GM12878 (cell line): ENCODE results near the gene SHISA3. TPM values are rescaled to one million over a fixed set of nuclear protein-coding genes. Genes with fewer than 3 reads are reported as not detected.

ENCODE experiments used
- ATAC-seq: fragments of 200-7000 bp; cut with Tn5 transposase; 3 replicates; pipeline ENCODE4 v1.9.1; 2020; ENCODE audit warnings: mild to moderate bottlenecking, moderate library complexity
- BruUV-seq: library from RNA; stranded (reverse); fragments of 400-500 nt; replicated peaks from 2 replicates; lab custom pipeline; 2021; lab: Mats Ljungman, UMichigan
- CTCF ChIA-PET: fragments of 300-600 bp; sonication (Branson Sonifier 250); formaldehyde crosslinking; extraction: SDS; loops from one replicate; lab custom pipeline; 2021; ENCODE audit warnings: inconsistent platforms; lab: Yijun Ruan, JAX
- POLR2A ChIA-PET: fragments of 350-600 bp; formaldehyde crosslinking; extraction: SDS; loops from one replicate; lab custom pipeline; 2021; ENCODE audit warnings: inconsistent platforms; lab: Charles Lee
- RAD21 ChIA-PET: fragments of 300-600 bp; sonication (Branson Sonifier 250); formaldehyde crosslinking; loops from one replicate; lab custom pipeline; 2023; ENCODE audit warnings: antibody characterized with exemption; ENCODE audit not compliant: unreplicated experiment; lab: Charles Lee
- SMC1A ChIA-PET: fragments of 300-600 bp; sonication (Branson Sonifier 250); formaldehyde crosslinking; loops from one replicate; lab custom pipeline; 2023; ENCODE audit not compliant: unreplicated experiment, uncharacterized antibody; lab: Charles Lee
- DNase-seq: peaks from one replicate; pipeline ENCODE4 v3.0.0-alpha.2; 2011; ENCODE audit warnings: low read depth, low spot score
- FAIRE-seq: peaks from 3 replicates; lab custom pipeline; 2011; peaks lifted over from hg19 to GRCh38; lab: Jason Lieb, UNC
- H2AFZ ChIP-seq: 2 replicates; pipeline ENCODE4 v1.6.0; 2011; ENCODE audit warnings: low read depth, low read length, control low read depth; ENCODE audit not compliant: control insufficient read depth
- H3K27ac ChIP-seq: 2 replicates; pipeline ENCODE4 v1.5.1; 2011; ENCODE audit warnings: control low read depth; ENCODE audit not compliant: control insufficient read depth, insufficient read depth
- H3K27me3 ChIP-seq, 2 experiments: replicated peaks in 1 of 2; 2 replicates each; pipeline versions ENCODE4 v1.6.0 to v1.6.1; 2011; ENCODE audit warnings: low read length in 1 of 2; ENCODE audit not compliant: control insufficient read depth in 2 of 2, insufficient read depth in 2 of 2
- H3K36me3 ChIP-seq, 2 experiments: 2 replicates each; pipeline ENCODE4 v1.5.1; 2011; ENCODE audit warnings: low read length in 1 of 2; ENCODE audit not compliant: control insufficient read depth in 2 of 2, insufficient read depth in 2 of 2
- H3K4me1 ChIP-seq: 2 replicates; pipeline ENCODE4 v1.6.1; 2011; ENCODE audit warnings: mild to moderate bottlenecking, low read length, moderate library complexity, mixed read lengths; ENCODE audit not compliant: control insufficient read depth, insufficient read depth
- H3K4me2 ChIP-seq: 2 replicates; pipeline ENCODE4 v1.6.0; 2011; ENCODE audit warnings: control low read depth; ENCODE audit not compliant: control insufficient read depth, insufficient read depth
- H3K4me3 ChIP-seq: fragments of 200-600 bp; sonication (generic); 2 replicates; pipeline ENCODE4 v1.5.1; 2016
- H3K79me2 ChIP-seq: 2 replicates; pipeline ENCODE4 v1.6.0; 2011; ENCODE audit warnings: low read length; ENCODE audit not compliant: control insufficient read depth, insufficient read depth
- H3K9ac ChIP-seq: 2 replicates; pipeline ENCODE4 v1.8.0; 2011; ENCODE audit warnings: low read length, control low read depth, mixed read lengths; ENCODE audit not compliant: control insufficient read depth, insufficient read depth
- H3K9me3 ChIP-seq: replicated peaks from 3 replicates; pipeline ENCODE4 v1.5.1; 2011; ENCODE audit warnings: mild to moderate bottlenecking, low read length; ENCODE audit not compliant: control insufficient read depth, insufficient read depth
- H4K20me1 ChIP-seq: 2 replicates; pipeline ENCODE4 v1.6.0; 2011; ENCODE audit not compliant: control insufficient read depth, insufficient read depth
- BMI1 ChIP-seq: fragments of 450-650 bp; IDR thresholded peaks from 2 replicates; pipeline ENCODE4 v1.6.1; 2016; ENCODE audit warnings: mild to moderate bottlenecking, moderate library complexity, borderline replicate concordance
- DPF2 ChIP-seq: fragments of 450-650 bp; IDR thresholded peaks from 2 replicates; pipeline ENCODE4 v1.6.1; 2017; ENCODE audit warnings: mild to moderate bottlenecking
- E4F1 ChIP-seq: fragments of 450-650 bp; IDR thresholded peaks from 2 replicates; pipeline ENCODE4 v1.6.1; 2018; ENCODE audit warnings: borderline replicate concordance, mild to moderate bottlenecking; ENCODE audit not compliant: partially characterized antibody
- FOS ChIP-seq: IDR thresholded peaks from 3 replicates; pipeline ENCODE4 v1.6.1; 2011; ENCODE audit warnings: borderline replicate concordance; ENCODE audit not compliant: insufficient read length; ENCODE audit errors: extremely low read depth
- HCFC1 ChIP-seq: fragments of 150-350 bp; IDR thresholded peaks from 2 replicates; pipeline ENCODE4 v1.6.1; 2014; ENCODE audit warnings: low read length
- MLLT1 ChIP-seq: fragments of 450-650 bp; IDR thresholded peaks from 2 replicates; pipeline ENCODE4 v1.6.1; 2016; ENCODE audit warnings: mild to moderate bottlenecking
- NFIC ChIP-seq: IDR thresholded peaks from 2 replicates; pipeline ENCODE4 v1.6.1; 2012; ENCODE audit warnings: low read depth, mild to moderate bottlenecking, inconsistent platforms, low read length, moderate library complexity
- NR2F1 ChIP-seq: fragments of 450-650 bp; conservative IDR thresholded peaks from 2 replicates; pipeline ENCODE4 v1.6.1; 2017; ENCODE audit warnings: mild to moderate bottlenecking
- PAX8 ChIP-seq: fragments of 450-650 bp; IDR thresholded peaks from 2 replicates; pipeline ENCODE4 v1.6.1; 2017; ENCODE audit warnings: mild to moderate bottlenecking, moderate library complexity
- PML ChIP-seq: IDR thresholded peaks from 2 replicates; pipeline ENCODE4 v1.6.1; 2012; ENCODE audit warnings: low read length, inconsistent platforms
- SIX5 ChIP-seq: IDR thresholded peaks from 2 replicates; pipeline ENCODE4 v1.6.1; 2011; ENCODE audit warnings: mild to moderate bottlenecking, low read depth, low read length, moderate library complexity; ENCODE audit not compliant: severe bottlenecking
- SPI1 ChIP-seq: IDR thresholded peaks from 2 replicates; pipeline ENCODE4 v1.6.1; 2011; ENCODE audit warnings: low read depth, mild to moderate bottlenecking, low read length, moderate library complexity, borderline replicate concordance; ENCODE audit not compliant: insufficient read depth
- SREBF1 ChIP-seq: IDR thresholded peaks from 2 replicates; pipeline ENCODE4 v1.6.1; 2012; ENCODE audit warnings: mild to moderate bottlenecking, low read length
- SREBF2 ChIP-seq: IDR thresholded peaks from 2 replicates; pipeline ENCODE4 v1.6.1; 2012; ENCODE audit warnings: mild to moderate bottlenecking, low read length
- STAT1 ChIP-seq: fragments of 450-650 bp; conservative IDR thresholded peaks from 2 replicates; pipeline ENCODE4 v1.6.1; 2014; ENCODE audit warnings: antibody characterized with exemption, mild to moderate bottlenecking
- ZBTB11 ChIP-seq: fragments of 450-650 bp; formaldehyde crosslinking; IDR thresholded peaks from 2 replicates; pipeline ENCODE4 v1.5.0; 2022; ENCODE audit warnings: mild to moderate bottlenecking, missing genetic modification characterization
- WGBS: methylation state at CpG from one replicate; pipeline ENCODE4 v1.1.6; 2016; ENCODE audit warnings: low lambda C conversion rate; ENCODE audit not compliant: insufficient replicate concordance, insufficient coverage; ENCODE audit errors: missing lambda C conversion rate; 5-methylcytosine and 5-hydroxymethylcytosine counted together
- in situ Hi-C: fragments of 300-500 bp; cut with MboI; formaldehyde crosslinking; loops from 9 replicates; pipeline ENCODE4 v1.14.3; 2018; ENCODE audit warnings: mixed read lengths
- intact Hi-C: fragments of 100-400 bp; cut with micrococcal nuclease; formaldehyde crosslinking; loops from one replicate; pipeline ENCODE4 v1.14.2; 2022; ENCODE audit not compliant: unreplicated experiment
- polyA plus RNA-seq, 11 experiments: library from polyadenylated mRNA; depleted of rRNA in 4 of 11; unstranded in 6 of 11; stranded (reverse) in 5 of 11; fragments of >200 nt; fragmentation: Nextera tagmentation in 4 of 11; fragmentation: Illumina TruSeq in 1 of 11; extraction: Ambion mirVana in 4 of 11; extraction: Trizol in 1 of 11; gene quantifications; 1 replicate in 1 of 11; 2 replicates in 10 of 11; pipeline versions ENCODE4 v1.2.1 to v1.2.3, GENCODE V29; 2011 to 2016; ENCODE audit warnings: inconsistent platforms in 2 of 11, missing spikeins in 2 of 11, low read depth in 1 of 11
- total RNA-seq, 4 experiments: library from RNA; depleted of rRNA in 3 of 4; stranded (reverse); fragments of >200 nt in 3 of 4; fragmentation: Illumina TruSeq in 1 of 4; extraction: Trizol in 1 of 4; gene quantifications; 2 replicates each; pipeline versions ENCODE4 v1.2.1 to v1.2.3, GENCODE V29; 2013 to 2021

Gene SHISA3
- total and polyA plus RNA-seq, 10 of the 15 experiments (the other 5 are each of a cell fraction or from before 2014, with no cell fraction given): 0.03 to 7.2 (median 4.4) TPM

- Histone ChIP-seq H3K4me2 (no peak overlapping the region), H3K36me3 (no peaks in the 10 kb centered on the region), H3K27me3 (peaks cover 2 to 10% of the 10 kb centered on the region in 2 experiments), H3K27ac (no peak overlapping the region), H4K20me1 (no peaks in the 10 kb centered on the region), H3K9ac (no peak overlapping the region), H3K79me2 (no peaks in the 10 kb centered on the region), H3K4me1 (peaks cover 25% of the 10 kb centered on the region), H2AFZ (no peak overlapping the region), H3K9me3 (no peaks in the 10 kb centered on the region), H3K4me3 (no peak overlapping the region)
- intact Hi-C loops: loop anchor here (10.0 kb wide), 1 partner anchor 469 kb away; no protein-coding TSS in a partner anchor
- in situ Hi-C loops: no loop called here
- ATAC-seq (no peak), DNase-seq (no peak), FAIRE-seq (no peak)
- RAD21 ChIA-PET: interaction anchor here (1.4 to 1.5 kb wide), 2 partner anchors 21 to 123 kb away, joined by 3 read pairs; no protein-coding TSS in a partner anchor
- SMC1A ChIA-PET: interaction anchor here (0.7 to 2.4 kb wide), 5 partner anchors 12 to 124 kb away, joined by 3 to 7 read pairs (median 4); no protein-coding TSS in a partner anchor
- BruUV-seq: no TSS peak
- CTCF ChIA-PET: interaction anchor here (0.9 to 2.3 kb wide), 2 partner anchors 24 to 124 kb away, joined by 3 to 10 read pairs; no protein-coding TSS in a partner anchor
- POLR2A ChIA-PET: no interaction called here
- no peak for TF ChIP-seq NR2F1
- TF ChIP-seq BMI1: no peak
- TF ChIP-seq ZBTB11: no peak
- TF ChIP-seq DPF2: no peak
- TF ChIP-seq SREBF2: no peak
- no peak for TF ChIP-seq PAX8
- TF ChIP-seq SIX5: no peak
- TF ChIP-seq HCFC1: no peak
- no peak for TF ChIP-seq E4F1
- no peak for TF ChIP-seq FOS
- TF ChIP-seq SREBF1: no peak
- no peak for TF ChIP-seq NFIC
- no peak for TF ChIP-seq STAT1
- TF ChIP-seq SPI1: no peak
- TF ChIP-seq PML: no peak
- no peak for TF ChIP-seq MLLT1
- 91% methylated on average over 1 of the region's 1 CpG for WGBS
Observed at GRCh38 chr4:42395595-42395994, 1.7 kb upstream of the SHISA3 start.
